AG04449 (cell line): ENCODE data around the gene NLRP5.

Source experiments
- CTCF ChIA-PET: fragments of 350-600 bp; formaldehyde crosslinking; extraction: SDS; loops from one replicate; lab custom pipeline; 2021; ENCODE audit warnings: antibody characterized with exemption; lab: Yijun Ruan, JAX
- POLR2A ChIA-PET: fragments of 400-600, 350-600 bp; formaldehyde crosslinking; extraction: SDS; loops from one replicate; lab custom pipeline; 2020; ENCODE audit warnings: antibody characterized with exemption, inconsistent platforms; lab: Yijun Ruan, JAX
- DNase-seq: peaks from one replicate; pipeline ENCODE4 v3.0.0-alpha.2; 2010; ENCODE audit warnings: low read depth, low spot score
- H3K4me3 ChIP-seq: 2 replicates; pipeline ENCODE4 v1.5.1; 2011; ENCODE audit warnings: low read depth, mild to moderate bottlenecking, control low read depth, low read length
- CTCF ChIP-seq: IDR thresholded peaks from one replicate; pipeline ENCODE4 v1.5.1; 2011; ENCODE audit warnings: mild to moderate bottlenecking, moderate library complexity, low read length, control low read depth, inconsistent platforms; ENCODE audit not compliant: insufficient read depth; ENCODE audit errors: missing control alignments

The NLRP5 gene

GRCh38 chr19:56087647-56088496 is 101.3 kb downstream of the NLRP5 start:
- no peak overlapping the region for H3K4me3 ChIP-seq
- POLR2A ChIA-PET, result no interaction called here
- DNase-seq, result no peak
- TF ChIP-seq CTCF, result no peak
- CTCF ChIA-PET, result interaction anchor here (4.0 kb wide), 1 partner anchor 10 kb away, joined by 25 read pairs; no protein-coding TSS in a partner anchor

DNA sequence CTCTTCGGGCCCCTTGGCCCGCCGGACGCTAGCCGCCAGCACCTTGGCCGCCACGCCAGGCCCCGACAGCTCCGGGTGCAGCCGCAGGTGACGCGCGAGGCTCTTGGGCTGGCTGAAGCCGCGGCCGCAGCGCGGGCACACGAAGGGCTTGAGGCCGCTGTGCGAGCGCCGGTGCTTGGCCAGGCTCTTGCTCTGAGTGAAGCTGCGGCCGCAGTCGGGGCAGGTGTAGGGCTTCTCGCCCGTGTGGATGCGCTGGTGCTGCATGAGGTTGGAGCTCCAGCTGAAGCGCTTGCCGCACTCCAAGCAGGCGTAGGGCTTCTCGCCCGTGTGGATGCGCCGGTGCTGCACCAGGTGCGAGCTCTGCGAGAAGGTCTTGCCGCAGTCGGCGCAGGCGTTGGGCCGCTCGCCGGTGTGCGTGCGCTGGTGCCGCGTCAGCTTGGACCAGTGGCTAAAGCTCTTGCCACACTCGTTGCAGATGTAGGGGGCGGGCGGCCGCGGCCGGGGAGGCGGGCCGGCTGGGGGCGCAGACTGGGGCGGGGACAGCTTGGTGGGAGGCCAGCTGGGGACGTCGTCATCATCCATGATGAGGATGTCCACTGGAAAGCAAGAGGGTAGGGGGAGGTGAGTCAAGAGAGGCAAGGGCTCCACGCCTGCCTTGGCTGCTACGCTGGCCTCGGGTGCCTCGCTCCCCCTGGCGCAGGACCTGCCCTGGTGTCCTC is 102.1 kb downstream of the NLRP5 start:
- no peak overlapping the region for H3K4me3 ChIP-seq
- DNase-seq, result no peak
- POLR2A ChIA-PET, result no interaction called here
- no peak for TF ChIP-seq CTCF
- CTCF ChIA-PET, result interaction anchor here (1.0 to 4.0 kb wide), 2 partner anchors 11 to 16 kb away, joined by 3 to 25 read pairs; no protein-coding TSS in a partner anchor

DNA sequence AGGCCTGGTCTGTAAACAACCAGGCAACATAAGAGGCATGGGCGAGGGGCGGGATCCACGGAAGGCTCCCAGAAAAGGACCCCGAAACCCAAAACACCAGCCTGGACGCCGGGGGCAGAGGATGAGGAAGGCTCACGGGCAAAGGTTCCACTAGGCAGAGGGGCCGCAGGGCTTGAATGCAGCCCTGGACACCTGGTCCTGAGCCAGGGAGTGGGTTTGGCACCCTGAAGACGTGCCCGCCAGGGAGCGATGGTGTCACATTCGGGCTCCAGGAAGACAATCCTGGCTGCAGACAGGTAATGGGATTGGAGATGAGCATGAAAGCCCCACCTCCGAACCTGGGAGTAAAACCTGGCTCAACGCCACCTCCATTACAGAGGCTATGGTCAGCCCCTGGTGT is 102.8 kb downstream of the NLRP5 start:
- ChIA-PET CTCF (interaction anchor here (0.6 to 4.0 kb wide), 3 partner anchors 8 to 16 kb away, joined by 3 to 25 read pairs (median 3); no protein-coding TSS in a partner anchor), POLR2A (no interaction called here)
- DNase-seq, result no peak
- H3K4me3 ChIP-seq, result no peak overlapping the region
- TF ChIP-seq CTCF, result no peak

DNA sequence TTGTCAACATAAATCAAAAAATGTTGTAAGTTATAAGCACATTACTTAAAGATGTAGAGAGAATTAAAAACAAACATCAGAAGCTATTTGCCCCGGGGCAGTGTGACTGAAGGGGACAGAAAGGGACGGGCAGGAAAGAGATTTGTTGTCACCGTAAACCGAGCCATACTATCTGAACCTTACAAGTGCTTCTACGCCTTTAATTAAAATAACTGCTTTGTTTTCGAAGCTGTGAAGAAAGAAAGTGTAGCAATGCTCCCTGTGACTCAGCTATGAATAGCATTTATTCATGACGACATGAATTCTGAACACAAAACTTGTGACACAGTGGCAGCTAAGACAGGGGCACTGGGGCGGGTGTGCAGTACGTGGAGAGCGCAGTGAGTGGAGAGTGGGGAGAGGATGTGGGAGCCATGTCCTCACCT is 104.5 kb downstream of the NLRP5 start:
- no peak for TF ChIP-seq CTCF
- no peak overlapping the region for H3K4me3 ChIP-seq
- no peak for DNase-seq
- ChIA-PET POLR2A (no interaction called here), CTCF (interaction anchor here (0.9 to 4.0 kb wide), 5 partner anchors 10 to 219 kb away, joined by 3 to 25 read pairs (median 4); no protein-coding TSS in a partner anchor)

GRCh38 chr19:56091751-56092546 is 105.4 kb downstream of the NLRP5 start:
- CTCF ChIA-PET, result interaction anchor here (0.9 to 4.0 kb wide), 5 partner anchors 11 to 218 kb away, joined by 3 to 25 read pairs (median 4); no protein-coding TSS in a partner anchor
- POLR2A ChIA-PET, result no interaction called here
- no peak for DNase-seq
- H3K4me3 ChIP-seq, result no peak overlapping the region
- TF ChIP-seq CTCF, result no peak
